Breast epithelium (tissue), 4 donors: Measurements from ENCODE around the gene FCMR. TPM values are rescaled to one million over a fixed set of nuclear protein-coding genes. Genes with fewer than 3 reads are reported as not detected.

Experiments
- DNase-seq, 2 donors: peaks; one replicate each; pipeline ENCODE4 v3.0.0-alpha.2; 2019; ENCODE audit warnings: low spot score in 2 of 2
- H3K27ac ChIP-seq, 2 donors: fragments of 200-600 bp; sonication (generic) in 1 of 2; one replicate each; pipeline ENCODE4 v1.5.1; 2016 to 2019; ENCODE audit warnings: mild to moderate bottlenecking in 1 of 2
- H3K27me3 ChIP-seq, 2 donors: fragments of 200-600 bp; sonication (generic) in 1 of 2; one replicate each; pipeline versions ENCODE4 v1.5.1 to v1.6.0; 2017 to 2019; ENCODE audit warnings: control low read depth in 1 of 2, mild to moderate bottlenecking in 1 of 2
- H3K36me3 ChIP-seq: fragments of 200-600 bp; one replicate; pipeline ENCODE4 v1.5.1; 2019
- H3K4me1 ChIP-seq, 2 donors: fragments of 200-600 bp; sonication (generic); one replicate each; pipeline ENCODE4 v1.5.1; 2016 to 2019; ENCODE audit warnings: control low read depth in 1 of 2
- H3K4me3 ChIP-seq, 3 donors: fragments of 200-600 bp; sonication (generic); 1 replicate in 2 of 3; 2 replicates in 1 of 3; pipeline ENCODE4 v1.5.1; 2016 to 2019; ENCODE audit warnings: mild to moderate bottlenecking in 3 of 3, moderate library complexity in 2 of 3
- H3K9me3 ChIP-seq, 2 donors: fragments of 200-600 bp; sonication (generic) in 1 of 2; one replicate each; pipeline ENCODE4 v1.5.1; 2016 to 2019; ENCODE audit warnings: control low read depth in 1 of 2
- POLR2A ChIP-seq: fragments of 450-650 bp; IDR thresholded peaks from one replicate; pipeline ENCODE4 v1.6.1; 2016; ENCODE audit warnings: antibody characterized with exemption, mild to moderate bottlenecking, moderate library complexity
- POLR2AphosphoS5 ChIP-seq, 3 donors: sonication (generic); formaldehyde crosslinking; IDR thresholded peaks; one replicate each; pipeline ENCODE4 v1.6.1; 2017; ENCODE audit warnings: antibody characterized with exemption in 3 of 3
- intact Hi-C: fragments of 100-400 bp; cut with DNase I; formaldehyde crosslinking; loops from one replicate; pipeline ENCODE4 v1.15.1; 2023; ENCODE audit warnings: low total_unique reads
- total RNA-seq, 3 donors: library from RNA; depleted of rRNA; stranded (reverse); fragments of >200 nt; gene quantifications; one replicate each; pipeline ENCODE4 v1.1.0, GENCODE V29; 2016
- TF ChIP-seq, protein P1 (sequence below), 3 donors: fragments of 450-650 bp; IDR thresholded peaks; one replicate each; pipeline ENCODE4 v1.5.1; 2016 to 2017; ENCODE audit warnings: antibody characterized with exemption in 3 of 3, mild to moderate bottlenecking in 3 of 3, moderate library complexity in 3 of 3

Gene FCMR
- total RNA-seq, 3 donors from 2014 or later = 1.1 to 11.0 (median 3.3) TPM

DNA sequence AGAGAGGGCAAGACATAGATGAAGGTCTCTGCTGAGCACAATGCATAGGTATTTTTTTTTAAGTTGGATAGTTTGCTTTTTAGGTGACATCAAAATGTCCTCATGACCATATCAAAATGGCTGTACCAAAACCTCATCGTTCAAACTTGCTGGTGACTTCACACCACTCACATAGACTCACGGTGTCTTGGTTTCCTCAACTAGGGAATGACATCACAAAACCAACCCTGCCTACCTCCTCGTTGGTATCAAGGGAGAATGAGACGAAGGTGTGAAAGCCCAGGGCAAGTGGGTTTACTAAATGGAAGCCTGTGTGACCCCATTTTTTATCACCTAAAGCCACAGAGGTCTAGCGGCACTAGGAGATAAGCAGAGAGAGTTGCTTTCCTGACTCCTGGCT, 23.0 kb upstream of the FCMR start:
- TF ChIP-seq, protein P1, sequence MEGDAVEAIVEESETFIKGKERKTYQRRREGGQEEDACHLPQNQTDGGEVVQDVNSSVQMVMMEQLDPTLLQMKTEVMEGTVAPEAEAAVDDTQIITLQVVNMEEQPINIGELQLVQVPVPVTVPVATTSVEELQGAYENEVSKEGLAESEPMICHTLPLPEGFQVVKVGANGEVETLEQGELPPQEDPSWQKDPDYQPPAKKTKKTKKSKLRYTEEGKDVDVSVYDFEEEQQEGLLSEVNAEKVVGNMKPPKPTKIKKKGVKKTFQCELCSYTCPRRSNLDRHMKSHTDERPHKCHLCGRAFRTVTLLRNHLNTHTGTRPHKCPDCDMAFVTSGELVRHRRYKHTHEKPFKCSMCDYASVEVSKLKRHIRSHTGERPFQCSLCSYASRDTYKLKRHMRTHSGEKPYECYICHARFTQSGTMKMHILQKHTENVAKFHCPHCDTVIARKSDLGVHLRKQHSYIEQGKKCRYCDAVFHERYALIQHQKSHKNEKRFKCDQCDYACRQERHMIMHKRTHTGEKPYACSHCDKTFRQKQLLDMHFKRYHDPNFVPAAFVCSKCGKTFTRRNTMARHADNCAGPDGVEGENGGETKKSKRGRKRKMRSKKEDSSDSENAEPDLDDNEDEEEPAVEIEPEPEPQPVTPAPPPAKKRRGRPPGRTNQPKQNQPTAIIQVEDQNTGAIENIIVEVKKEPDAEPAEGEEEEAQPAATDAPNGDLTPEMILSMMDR (IDR thresholded peaks at IDR 0.05) = no peak
- no peak for TF ChIP-seq POLR2AphosphoS5 (IDR thresholded peaks at IDR 0.05)
- TF ChIP-seq POLR2A = no peak
- Histone ChIP-seq H3K36me3 (no peaks in the 10 kb centered on the region), H3K4me3 (peak overlapping the region in 1 of 3 donors; percentile 41), H3K9me3 (no peaks in the 10 kb centered on the region), H3K4me1 (no peaks in the 10 kb centered on the region), H3K27me3 (no peaks in the 10 kb centered on the region), H3K27ac (peak overlapping the region in 1 of 2 donors; percentile 78)
- intact Hi-C loops = no loop called here
- no peak for DNase-seq

DNA sequence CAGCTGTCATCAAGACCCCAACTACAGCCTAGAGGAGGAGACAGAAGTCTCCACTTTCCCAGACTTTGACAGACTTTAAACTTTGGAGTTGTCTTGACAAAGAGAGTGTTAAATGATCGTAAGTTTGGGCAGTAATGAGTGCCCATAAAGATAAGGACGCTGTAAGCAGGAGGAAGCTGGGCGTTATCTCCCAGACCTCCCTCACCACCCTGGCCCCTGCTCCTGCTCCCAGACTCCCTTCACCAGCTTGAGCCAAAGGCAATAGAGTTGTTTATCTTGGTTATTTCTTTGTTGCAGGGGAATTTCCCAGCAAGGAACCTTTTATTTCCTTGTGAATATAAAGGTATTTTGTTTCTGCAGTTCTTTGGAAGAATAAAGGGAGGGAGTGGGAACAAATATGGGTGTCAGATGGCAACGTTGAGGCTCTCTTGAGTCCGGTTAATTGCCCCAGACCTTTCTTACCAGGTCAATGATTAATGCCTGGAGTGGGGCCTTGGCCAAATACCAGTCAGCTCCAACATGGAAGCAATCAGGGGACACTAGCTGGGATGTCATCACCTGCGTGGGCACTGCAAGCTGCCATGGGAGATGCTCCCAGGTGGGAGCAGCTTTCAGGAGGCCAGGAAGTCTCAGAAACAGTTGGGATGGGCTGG, 20.2 kb upstream of the FCMR start:
- no peaks in the 10 kb centered on the region for H3K27me3 ChIP-seq
- intact Hi-C loops = no loop called here
- no peaks in the 10 kb centered on the region for H3K4me1 ChIP-seq
- DNase-seq = no peak
- TF ChIP-seq POLR2AphosphoS5 (IDR thresholded peaks at IDR 0.05) = no peak
- TF ChIP-seq, protein P1 (IDR thresholded peaks at IDR 0.05) = no peak
- TF ChIP-seq POLR2A = no peak
- H3K27ac ChIP-seq = peak overlapping the region; percentile 78 to 83
- H3K36me3 ChIP-seq = no peaks in the 10 kb centered on the region
- H3K9me3 ChIP-seq = no peaks in the 10 kb centered on the region
- no peak overlapping the region for H3K4me3 ChIP-seq

DNA sequence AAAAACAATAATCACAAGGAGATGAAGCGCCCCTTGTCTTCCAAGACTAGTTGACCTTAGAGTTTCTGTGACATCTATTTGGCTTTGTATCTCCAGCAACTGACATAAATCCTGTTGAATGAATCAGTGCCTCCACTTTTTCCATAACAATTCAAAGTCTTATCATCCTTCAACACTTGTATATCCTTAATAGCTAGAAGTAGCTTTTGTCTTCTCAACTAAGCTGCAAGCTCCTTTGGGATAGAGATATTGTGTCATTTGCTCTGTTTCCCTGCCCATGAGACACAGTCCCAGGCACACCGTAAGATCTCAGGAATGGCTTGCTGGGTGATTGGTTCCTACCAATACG, 18.8 kb upstream of the FCMR start:
- intact Hi-C loops = no loop called here
- no peaks in the 10 kb centered on the region for H3K9me3 ChIP-seq
- no peak for DNase-seq
- no peaks in the 10 kb centered on the region for H3K4me1 ChIP-seq
- no peak for TF ChIP-seq POLR2AphosphoS5 (IDR thresholded peaks at IDR 0.05)
- no peak for TF ChIP-seq POLR2A
- TF ChIP-seq, protein P1 (IDR thresholded peaks at IDR 0.05) = no peak
- no peaks in the 10 kb centered on the region for H3K27me3 ChIP-seq
- H3K4me3 ChIP-seq = no peak overlapping the region
- H3K27ac ChIP-seq = peak overlapping the region; percentile 78 to 83
- no peaks in the 10 kb centered on the region for H3K36me3 ChIP-seq

DNA sequence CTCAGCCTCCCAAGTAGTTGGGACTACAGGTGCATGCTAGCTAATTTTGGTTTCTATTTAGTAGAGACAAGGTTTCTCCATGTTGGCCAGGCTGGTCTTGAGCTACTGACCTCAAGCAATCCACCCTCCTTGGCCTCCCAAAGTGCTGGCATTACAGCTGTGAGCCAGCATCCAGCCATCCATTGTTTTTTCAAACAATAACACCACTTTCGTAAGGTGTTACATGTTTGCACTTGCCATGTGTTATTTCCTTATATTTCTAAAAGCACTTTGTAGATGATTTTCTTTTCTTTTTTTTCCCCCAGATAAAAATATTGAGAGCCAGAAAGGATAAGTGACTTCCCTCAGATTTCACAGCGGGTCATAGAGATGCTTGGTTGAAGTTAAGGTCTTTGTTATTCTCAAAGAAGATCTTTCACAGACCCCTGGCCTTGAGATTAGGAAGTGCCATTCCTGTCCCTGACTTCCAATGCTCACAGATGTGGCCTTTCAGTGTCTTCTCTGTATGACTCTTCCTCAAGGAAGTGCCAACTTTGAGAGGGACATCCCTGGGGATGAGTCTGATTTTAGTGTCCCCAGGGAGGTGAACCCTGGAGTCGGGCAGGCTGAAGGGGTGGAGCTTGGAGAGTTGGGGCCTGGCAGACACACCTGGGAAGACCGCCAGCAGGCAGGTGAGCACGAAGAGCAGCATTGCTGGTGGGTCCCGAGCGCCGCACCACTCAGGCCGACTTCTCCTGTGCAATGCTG, 18.3 kb upstream of the FCMR start:
- Histone ChIP-seq H3K4me1 (no peaks in the 10 kb centered on the region), H3K27me3 (no peaks in the 10 kb centered on the region), H3K9me3 (no peaks in the 10 kb centered on the region), H3K4me3 (no peak overlapping the region), H3K27ac (peak overlapping the region; percentile 78 to 83), H3K36me3 (no peaks in the 10 kb centered on the region)
- intact Hi-C loops = no loop called here
- DNase-seq = no peak
- no peak for TF ChIP-seq POLR2A
- TF ChIP-seq POLR2AphosphoS5 (IDR thresholded peaks at IDR 0.05) = no peak
- TF ChIP-seq, protein P1 (IDR thresholded peaks at IDR 0.05) = no peak

DNA sequence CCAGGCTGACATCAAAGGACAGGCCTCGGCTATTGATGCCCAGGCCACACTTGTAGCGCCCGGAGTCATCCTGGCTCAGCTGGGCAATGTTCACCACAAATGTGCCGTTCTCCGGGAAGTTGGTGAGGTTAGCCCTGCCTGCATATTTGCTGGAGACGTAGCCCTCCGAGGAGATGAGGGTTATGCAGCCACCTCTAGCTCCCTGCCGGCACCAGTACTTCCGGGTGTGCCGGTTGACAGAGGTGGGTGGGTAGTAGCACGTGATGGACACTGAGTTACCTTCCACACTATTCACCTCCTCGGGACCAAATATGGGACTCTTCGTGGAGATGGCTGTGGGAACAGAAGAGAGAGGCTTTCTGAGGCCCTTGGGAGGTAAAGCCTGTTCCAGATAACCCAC, 17.4 kb upstream of the FCMR start:
- Histone ChIP-seq H3K27ac (peak overlapping the region in 1 of 2 donors; percentile 78), H3K36me3 (no peaks in the 10 kb centered on the region), H3K4me1 (no peaks in the 10 kb centered on the region), H3K27me3 (no peaks in the 10 kb centered on the region), H3K9me3 (no peaks in the 10 kb centered on the region), H3K4me3 (no peak overlapping the region)
- intact Hi-C loops = no loop called here
- no peak for TF ChIP-seq POLR2AphosphoS5 (IDR thresholded peaks at IDR 0.05)
- TF ChIP-seq, protein P1 (IDR thresholded peaks at IDR 0.05) = no peak
- no peak for TF ChIP-seq POLR2A
- no peak for DNase-seq
